CD14-positive monocyte (primary cell): ENCODE results near the gene NFE2L3. TPM values are rescaled to one million over a fixed set of nuclear protein-coding genes. Genes with fewer than 3 reads are reported as not detected.

Experiments
- DNase-seq, 3 donors: peaks; one replicate each; pipeline ENCODE4 v3.0.0-alpha.2; 2011 to 2022
- H2AFZ ChIP-seq: 2 replicates; pipeline ENCODE4 v1.6.0; 2012; ENCODE audit warnings: mild to moderate bottlenecking, low read depth, low read length, inconsistent platforms; ENCODE audit not compliant: insufficient read depth, poor library complexity, severe bottlenecking
- H3K27ac ChIP-seq, 2 donors: 1 replicate in 1 of 2; 2 replicates in 1 of 2; pipeline ENCODE4 v1.5.1; 2012 to 2013; ENCODE audit warnings: low read length in 2 of 2, control low read depth in 1 of 2, inconsistent platforms in 1 of 2, low read depth in 1 of 2, mild to moderate bottlenecking in 1 of 2
- H3K27me3 ChIP-seq, 2 donors: one replicate each; pipeline versions ENCODE4 v1.6.0 to v1.6.1; 2011 to 2013; ENCODE audit warnings: low read length in 2 of 2; ENCODE audit not compliant: control insufficient read depth in 2 of 2, insufficient read depth in 2 of 2
- H3K36me3 ChIP-seq, 2 donors: replicated peaks in 1 of 2; 1 replicate in 1 of 2; 2 replicates in 1 of 2; pipeline versions ENCODE4 v1.5.1 to v1.6.1; 2012 to 2013; ENCODE audit warnings: low read length in 2 of 2, control low read depth in 1 of 2, inconsistent platforms in 1 of 2, mild to moderate bottlenecking in 1 of 2; ENCODE audit not compliant: insufficient read depth in 2 of 2, control insufficient read depth in 1 of 2
- H3K4me1 ChIP-seq, 2 donors: 1 replicate in 1 of 2; 2 replicates in 1 of 2; pipeline versions ENCODE4 v1.5.1 to v1.6.1; 2012 to 2013; ENCODE audit warnings: low read length in 2 of 2, control low read depth in 1 of 2, inconsistent platforms in 1 of 2, mild to moderate bottlenecking in 1 of 2, moderate library complexity in 1 of 2; ENCODE audit not compliant: insufficient read depth in 2 of 2, control insufficient read depth in 1 of 2
- H3K4me2 ChIP-seq: replicated peaks from 2 replicates; pipeline ENCODE3; 2012; ENCODE audit warnings: low read length, moderate library complexity, mild to moderate bottlenecking; ENCODE audit not compliant: poor library complexity, severe bottlenecking; ENCODE audit errors: extremely low read depth
- H3K4me3 ChIP-seq, 3 experiments: fragments of 200-600 bp in 1 of 3; sonication (generic) in 1 of 3; replicated peaks in 1 of 3; 1 replicate in 2 of 3; 2 replicates in 1 of 3; pipeline ENCODE4 v1.5.1; 2011 to 2013; ENCODE audit warnings: low read length in 3 of 3, mild to moderate bottlenecking in 3 of 3, control low read depth in 2 of 3, low read depth in 2 of 3, inconsistent platforms in 1 of 3, moderate library complexity in 1 of 3
- H3K79me2 ChIP-seq: 2 replicates; pipeline ENCODE4 v1.6.0; 2012; ENCODE audit warnings: mild to moderate bottlenecking, control low read depth, inconsistent platforms, low read length, moderate library complexity; ENCODE audit not compliant: insufficient read depth
- H3K9ac ChIP-seq: 2 replicates; pipeline ENCODE4 v1.6.0; 2017; ENCODE audit warnings: low read length, mild to moderate bottlenecking; ENCODE audit not compliant: insufficient read depth, poor library complexity, severe bottlenecking
- H3K9me3 ChIP-seq, 2 donors: replicated peaks in 1 of 2; 1 replicate in 1 of 2; 2 replicates in 1 of 2; pipeline versions ENCODE4 v1.5.1 to v1.6.1; 2012 to 2013; ENCODE audit warnings: low read length in 2 of 2, control low read depth in 1 of 2; ENCODE audit not compliant: control insufficient read depth in 1 of 2, insufficient read depth in 1 of 2
- H4K20me1 ChIP-seq: 2 replicates; pipeline ENCODE4 v1.6.0; 2012; ENCODE audit warnings: mild to moderate bottlenecking, low read length, control low read depth, moderate library complexity; ENCODE audit not compliant: insufficient read depth
- H3K27ac Mint-ChIP-seq, 7 donors: one replicate each; pipeline ENCODE4 v1.8.0; 2020; ENCODE audit warnings: mild to moderate bottlenecking in 7 of 7, mixed read lengths in 7 of 7, moderate library complexity in 6 of 7, inconsistent platforms in 2 of 7
- H3K27me3 Mint-ChIP-seq, 3 donors: one replicate each; pipeline ENCODE4 v1.8.0; 2021 to 2022; ENCODE audit warnings: low read depth in 3 of 3, mild to moderate bottlenecking in 3 of 3, mixed read lengths in 3 of 3, moderate library complexity in 3 of 3, inconsistent platforms in 1 of 3
- H3K36me3 Mint-ChIP-seq, 2 donors: one replicate each; pipeline ENCODE4 v1.8.0; 2020; ENCODE audit warnings: mixed read lengths in 2 of 2, inconsistent platforms in 1 of 2, mild to moderate bottlenecking in 1 of 2
- H3K4me1 Mint-ChIP-seq: one replicate; pipeline ENCODE4 v1.8.0; 2020; ENCODE audit warnings: mild to moderate bottlenecking, mixed read lengths
- H3K4me3 Mint-ChIP-seq, 2 donors: one replicate each; pipeline ENCODE4 v1.8.0; 2020; ENCODE audit warnings: mild to moderate bottlenecking in 2 of 2, mixed read lengths in 2 of 2, moderate library complexity in 1 of 2
- H3K9me3 Mint-ChIP-seq, 7 donors: one replicate each; pipeline ENCODE4 v1.8.0; 2020 to 2022; ENCODE audit warnings: mixed read lengths in 7 of 7, mild to moderate bottlenecking in 6 of 7, moderate library complexity in 6 of 7, inconsistent platforms in 2 of 7
- CTCF ChIP-seq: fragments of 200-600 bp; IDR thresholded peaks from one replicate; pipeline ENCODE4 v1.8.0; 2022; ENCODE audit warnings: antibody characterized with exemption, mild to moderate bottlenecking
- WGBS: methylation state at CpG from one replicate; pipeline ENCODE4 v1.1.5; 2013; ENCODE audit warnings: missing lambda C conversion rate; ENCODE audit not compliant: insufficient coverage; 5-methylcytosine and 5-hydroxymethylcytosine counted together
- intact Hi-C, 2 donors: fragments of 100-400 bp; cut with micrococcal nuclease; formaldehyde crosslinking; loops; one replicate each; pipeline versions ENCODE4 v1.15.0 to v1.15.1; 2023
- polyA plus RNA-seq, 3 donors: library from polyadenylated mRNA; depleted of rRNA in 1 of 3; unstranded in 2 of 3; stranded (reverse) in 1 of 3; fragments of 300-500 nt in 2 of 3; fragments of >200 nt in 1 of 3; fragmentation: Illumina TruSeq in 2 of 3; gene quantifications; 1 replicate in 2 of 3; 2 replicates in 1 of 3; pipeline ENCODE4 v1.2.3, GENCODE V29; 2012 to 2021

NFE2L3 gene
- polyA plus RNA-seq, 3 donors, result 4.4 to 17.2 (median 10.6) TPM

- Histone ChIP-seq H3K4me3 (no peak overlapping the region), H3K4me1 (no peaks in the 10 kb centered on the region), H3K36me3 (peaks cover 30 to 35% of the 10 kb centered on the region in 2 donors), H3K4me2 (no peak overlapping the region), H3K27ac (no peak overlapping the region), H3K9me3 (no peaks in the 10 kb centered on the region), H4K20me1 (peaks cover 98% of the 10 kb centered on the region), H3K79me2 (peaks cover 25% of the 10 kb centered on the region), H3K9ac (no peak overlapping the region), H3K27me3 (no peaks in the 10 kb centered on the region), H2AFZ (no peak overlapping the region)
- Mint-ChIP-seq H3K9me3 (no peaks in the 10 kb centered on the region), H3K36me3 (peaks cover 25 to 43% of the 10 kb centered on the region in 2 donors), H3K4me3 (no peak overlapping the region), H3K27ac (peak overlapping the region in 4 of 7 donors; percentile 12 to 71 (median 56)), H3K27me3 (no peaks in the 10 kb centered on the region), H3K4me1 (peaks cover 31% of the 10 kb centered on the region)
- DNase-seq, result peak in 2 of 3 donors; percentile 28 to 49
- WGBS, result no CpG with 5 or more reads among the region's 5 CpGs
- intact Hi-C loops, result no loop called here
- no peak for TF ChIP-seq CTCF
Observed at GRCh38 chr7:26186364-26187311, 34.6 kb downstream of the NFE2L3 start.

GRCh38 chr7:26187380-26188205 lies 35.6 kb downstream of the NFE2L3 start:
- intact Hi-C loops, result no loop called here
- Histone ChIP-seq H2AFZ (no peak overlapping the region), H3K4me2 (no peak overlapping the region), H3K4me3 (no peak overlapping the region), H3K4me1 (peaks cover 2 to 7% of the 10 kb centered on the region in 2 donors), H3K27me3 (no peaks in the 10 kb centered on the region), H3K27ac (no peak overlapping the region), H3K9ac (no peak overlapping the region), H3K9me3 (no peaks in the 10 kb centered on the region), H4K20me1 (peaks cover 98% of the 10 kb centered on the region), H3K79me2 (peaks cover 34% of the 10 kb centered on the region), H3K36me3 (peaks cover 38 to 45% of the 10 kb centered on the region in 2 donors)
- WGBS, result 71% methylated on average over 5 of the region's 11 CpGs
- Mint-ChIP-seq H3K9me3 (no peaks in the 10 kb centered on the region), H3K4me1 (peaks cover 40% of the 10 kb centered on the region), H3K27me3 (no peaks in the 10 kb centered on the region), H3K36me3 (peaks cover 34 to 53% of the 10 kb centered on the region in 2 donors), H3K27ac (peak overlapping the region in 6 of 7 donors; percentile 49 to 71 (median 61)), H3K4me3 (no peak overlapping the region)
- no peak for TF ChIP-seq CTCF
- DNase-seq, result peak in 2 of 3 donors; percentile 38
